NCI-H82 treated with DMSO at 0.1 percent for 48 hours (cell line): Measurements from ENCODE around the gene KLHL42.
"Not testable (repeated sequence)": the region's sequence is repeated elsewhere in the genome, so short reads cannot be mapped to it uniquely, and the experiment has no call there.

ENCODE experiments used
- DNase-seq: peaks from one replicate; lab custom pipeline; 2025; ENCODE audit not compliant: unreplicated experiment; lab: John Stamatoyannopoulos, UW

KLHL42 gene

GRCh38 chr12:27779920-27780611, at the start of gene KLHL42, which contains the start of gene MANSC4:
KLHL42 (plus strand) TSS chr12:27780233; CDS start chr12:27780331, 98 bp downstream.
MANSC4 (minus strand) TSS chr12:27780236; CDS start chr12:27771276, 8,960 bp downstream.
- DNase-seq: peak; percentile 17

- no peak for DNase-seq
Measured at GRCh38 chr12:27732281-27732680, 47.8 kb upstream of the KLHL42 start.

GRCh38 chr12:27733052-27733656, 46.9 kb upstream of the KLHL42 start:
- DNase-seq: no peak

GRCh38 chr12:27733791-27734190, 46.2 kb upstream of the KLHL42 start:
- no peak for DNase-seq

- DNase-seq: not testable (repeated sequence)
Measured at GRCh38 chr12:27734321-27734720, 45.7 kb upstream of the KLHL42 start.

- DNase-seq: no peak
Measured at GRCh38 chr12:27743601-27744000, 36.4 kb upstream of the KLHL42 start.

GRCh38 chr12:27745734-27746133, 34.3 kb upstream of the KLHL42 start:
- DNase-seq: not testable (repeated sequence)

- DNase-seq: no peak
Measured at GRCh38 chr12:27747111-27747820, 32.8 kb upstream of the KLHL42 start.

GRCh38 chr12:27751386-27752047, 28.5 kb upstream of the KLHL42 start:
- DNase-seq: no peak

GRCh38 chr12:27754795-27755194, 25.2 kb upstream of the KLHL42 start:
- DNase-seq: no peak

- no peak for DNase-seq
Measured at GRCh38 chr12:27756670-27757195, 23.3 kb upstream of the KLHL42 start.

- DNase-seq: no peak
Measured at GRCh38 chr12:27762757-27763156, 17.3 kb upstream of the KLHL42 start.

GRCh38 chr12:27766587-27766986, 13.4 kb upstream of the KLHL42 start:
- DNase-seq: no peak

GRCh38 chr12:27769142-27769673, 10.8 kb upstream of the KLHL42 start:
- DNase-seq: no peak

- DNase-seq: no peak
Measured at GRCh38 chr12:27771481-27772327, 8.3 kb upstream of the KLHL42 start.

- DNase-seq: no peak
Measured at GRCh38 chr12:27772328-27773049, 7.5 kb upstream of the KLHL42 start.

GRCh38 chr12:27777141-27777540, 2.9 kb upstream of the KLHL42 start:
- DNase-seq: no peak

- no peak for DNase-seq
Measured at GRCh38 chr12:27778206-27778605, 1.8 kb upstream of the KLHL42 start.

GRCh38 chr12:27779416-27779919, 565 bp upstream of the KLHL42 start:
- DNase-seq: no peak
